Karpas-422 (cell line): ENCODE data around the gene GPR155. TPM values are rescaled to one million over a fixed set of nuclear protein-coding genes. Genes with fewer than 3 reads are reported as not detected.
A peak's percentile ranks its signal among the peaks of the same experiment; 100 is the strongest.
"Not testable (repeated sequence)": the region's sequence is repeated elsewhere in the genome, so short reads cannot be mapped to it uniquely, and the experiment has no call there.

Source experiments
- DNase-seq: peaks from one replicate; pipeline ENCODE4 v3.0.0-alpha.2; 2015
- H2AFZ ChIP-seq: fragments of 200-600 bp; sonication (generic); 2 replicates; pipeline ENCODE4 v1.6.1; 2014; ENCODE audit warnings: antibody characterized with exemption, low read length, mixed read lengths
- H3K27ac ChIP-seq: fragments of 200-600 bp; sonication (generic); 2 replicates; pipeline ENCODE4 v1.5.1; 2014; ENCODE audit warnings: mild to moderate bottlenecking, low read length, moderate library complexity
- H3K27me3 ChIP-seq: fragments of 200-600 bp; sonication (generic); 2 replicates; pipeline ENCODE4 v1.6.1; 2014; ENCODE audit warnings: low read length, mixed read lengths
- H3K36me3 ChIP-seq: fragments of 200-600 bp; sonication (generic); 2 replicates; pipeline ENCODE4 v1.6.1; 2014; ENCODE audit warnings: low read length, mixed read lengths; ENCODE audit not compliant: insufficient read depth
- H3K4me1 ChIP-seq: fragments of 200-600 bp; sonication (generic); 2 replicates; pipeline ENCODE4 v1.6.1; 2014; ENCODE audit warnings: mild to moderate bottlenecking, low read length, mixed read lengths
- H3K4me2 ChIP-seq: fragments of 200-600 bp; sonication (generic); 2 replicates; pipeline ENCODE4 v1.6.1; 2014; ENCODE audit warnings: low read length, low read depth, mild to moderate bottlenecking; ENCODE audit not compliant: poor library complexity, severe bottlenecking
- H3K4me3 ChIP-seq: fragments of 200-600 bp; sonication (generic); 2 replicates; pipeline ENCODE4 v1.5.1; 2014; ENCODE audit warnings: mild to moderate bottlenecking, antibody characterized with exemption, low read length, mixed read lengths
- H3K79me2 ChIP-seq: fragments of 200-600 bp; sonication (generic); 2 replicates; pipeline ENCODE4 v1.6.1; 2014; ENCODE audit warnings: mild to moderate bottlenecking, low read length, mixed read lengths
- H3K9ac ChIP-seq: fragments of 200-600 bp; sonication (generic); 2 replicates; pipeline ENCODE4 v1.6.0; 2014; ENCODE audit warnings: low read length
- H3K9me2 ChIP-seq: fragments of 200-600 bp; sonication (generic), shearing (Covaris generic); replicated peaks from 2 replicates; pipeline ENCODE4 v1.6.0; 2014; ENCODE audit warnings: mild to moderate bottlenecking, low read length, moderate library complexity; ENCODE audit not compliant: insufficient read depth
- H3K9me3 ChIP-seq: fragments of 300-700, 200-600 bp; sonication (generic); 2 replicates; pipeline ENCODE4 v1.6.1; 2014; ENCODE audit warnings: low read length, mixed read lengths
- H4K20me1 ChIP-seq: fragments of 200-600 bp; sonication (generic); 2 replicates; pipeline ENCODE4 v1.6.1; 2014; ENCODE audit warnings: mild to moderate bottlenecking, antibody characterized with exemption, low read length, low read depth; ENCODE audit not compliant: insufficient read depth
- total RNA-seq: library from RNA; depleted of rRNA; stranded (reverse); fragments of >200 nt; shearing (Covaris generic); gene quantifications from 2 replicates; pipeline ENCODE4 v1.2.3, GENCODE V29; 2014; ENCODE audit warnings: low replicate concordance

GPR155 gene
- total RNA-seq, 1 experiment from 2014 or later, result 1.0 TPM

GRCh38 chr2:174403628-174404027 lies 83.2 kb downstream of the GPR155 start:
- no peaks in the 10 kb centered on the region for H3K27me3 ChIP-seq
- H3K4me3 ChIP-seq, result no peak overlapping the region
- H3K4me1 ChIP-seq, result peaks cover 2% of the 10 kb centered on the region
- H4K20me1 ChIP-seq, result no peaks in the 10 kb centered on the region
- peaks cover 18% of the 10 kb centered on the region for H3K36me3 ChIP-seq
- no peak overlapping the region for H3K9ac ChIP-seq
- no peak overlapping the region for H3K27ac ChIP-seq
- H3K4me2 ChIP-seq, result no peak overlapping the region
- no peaks in the 10 kb centered on the region for H3K9me3 ChIP-seq
- H3K9me2 ChIP-seq, result no peaks in the 10 kb centered on the region
- H2AFZ ChIP-seq, result no peak overlapping the region
- H3K79me2 ChIP-seq, result no peaks in the 10 kb centered on the region
- DNase-seq, result no peak

- Histone ChIP-seq H3K27ac (no peak overlapping the region), H3K27me3 (no peaks in the 10 kb centered on the region), H4K20me1 (no peaks in the 10 kb centered on the region), H3K9me3 (no peaks in the 10 kb centered on the region), H3K4me3 (no peak overlapping the region), H2AFZ (no peak overlapping the region), H3K79me2 (peaks cover 17% of the 10 kb centered on the region), H3K4me2 (no peak overlapping the region), H3K36me3 (peaks cover 18% of the 10 kb centered on the region), H3K9ac (no peak overlapping the region), H3K4me1 (peaks cover 21% of the 10 kb centered on the region), H3K9me2 (no peaks in the 10 kb centered on the region)
- DNase-seq, result no peak
Measured at GRCh38 chr2:174400853-174401252, 86.0 kb downstream of the GPR155 start.

GRCh38 chr2:174399171-174399570 lies 87.7 kb downstream of the GPR155 start:
- Histone ChIP-seq H3K4me1 (peaks cover 27% of the 10 kb centered on the region), H3K27ac (0 out of 2 replicates have a peak overlapping the region, but pooled peaks have one; percentile 10), H3K4me2 (peak overlapping the region; percentile 4), H3K4me3 (no peak overlapping the region), H4K20me1 (no peaks in the 10 kb centered on the region), H3K9me3 (no peaks in the 10 kb centered on the region), H3K36me3 (peaks cover 18% of the 10 kb centered on the region), H3K27me3 (no peaks in the 10 kb centered on the region), H3K79me2 (peaks cover 33% of the 10 kb centered on the region), H3K9ac (no peak overlapping the region), H3K9me2 (no peaks in the 10 kb centered on the region), H2AFZ (0 out of 2 replicates have a peak overlapping the region, but pooled peaks have one; percentile 22)
- DNase-seq, result no peak

DNA sequence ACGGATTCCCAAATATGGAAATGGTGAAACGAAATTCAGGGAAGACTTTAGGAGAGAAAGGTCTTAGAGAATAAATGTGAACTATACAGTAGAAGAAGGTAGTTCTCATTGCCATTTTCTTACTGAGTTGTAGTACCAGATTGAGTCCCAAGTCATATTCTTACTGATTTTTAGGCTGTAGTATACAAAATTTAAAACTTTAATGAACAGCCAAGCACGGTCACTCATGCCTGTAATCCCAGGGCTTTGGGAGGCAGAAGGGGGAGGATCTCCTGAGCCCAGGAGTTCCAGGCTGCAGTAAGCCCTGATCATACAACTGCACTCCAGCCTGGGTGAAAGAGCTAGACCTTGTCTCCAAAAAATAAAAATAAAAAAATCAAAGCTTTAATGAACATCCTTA lies 89.1 kb downstream of the GPR155 start:
- Histone ChIP-seq H3K4me2 (peak overlapping the region; percentile 81), H3K4me3 (no peak overlapping the region), H3K9me2 (no peaks in the 10 kb centered on the region), H3K4me1 (peaks cover 41% of the 10 kb centered on the region), H3K36me3 (peaks cover 11% of the 10 kb centered on the region; the same call in 1 of the 2 replicates), H3K79me2 (peaks cover 47% of the 10 kb centered on the region), H3K27ac (no peak overlapping the region), H4K20me1 (no peaks in the 10 kb centered on the region), H2AFZ (no peak overlapping the region), H3K27me3 (no peaks in the 10 kb centered on the region), H3K9me3 (no peaks in the 10 kb centered on the region), H3K9ac (no peak overlapping the region)
- DNase-seq, result no peak

GRCh38 chr2:174395969-174396630 lies 90.7 kb downstream of the GPR155 start:
- Histone ChIP-seq H3K4me1 (peaks cover 42% of the 10 kb centered on the region), H3K9ac (peak overlapping the region; percentile 75), H2AFZ (peak overlapping the region; percentile 25; the same call in 1 of the 2 replicates), H3K4me2 (peak overlapping the region; percentile 81), H3K79me2 (peaks cover 64% of the 10 kb centered on the region), H3K27me3 (no peaks in the 10 kb centered on the region), H3K9me3 (no peaks in the 10 kb centered on the region), H3K36me3 (peaks cover 16% of the 10 kb centered on the region; the same call in 1 of the 2 replicates), H3K4me3 (peak overlapping the region; percentile 84), H3K9me2 (no peaks in the 10 kb centered on the region), H4K20me1 (no peaks in the 10 kb centered on the region), H3K27ac (peak overlapping the region; percentile 48)
- peak; percentile 49 for DNase-seq

GRCh38 chr2:174395284-174395968 lies 91.4 kb downstream of the GPR155 start, which contains the start of gene SCRN3:
SCRN3 (plus strand) TSS chr2:174395730; CDS start chr2:174398284, 2,554 bp downstream.
- H3K9ac ChIP-seq, result peak within 1 kb of the TSS; percentile 75
- peaks cover 20% of the 10 kb centered on the region; the same call in 1 of the 2 replicates for H3K36me3 ChIP-seq
- H2AFZ ChIP-seq, result peak within 1 kb of the TSS; percentile 25; the same call in 1 of the 2 replicates
- peak; percentile 94 for DNase-seq
- peak within 1 kb of the TSS; percentile 81 for H3K4me2 ChIP-seq
- H4K20me1 ChIP-seq, result no peaks in the 10 kb centered on the region
- peaks cover 42% of the 10 kb centered on the region for H3K4me1 ChIP-seq
- H3K9me2 ChIP-seq, result no peaks in the 10 kb centered on the region
- peak within 1 kb of the TSS; percentile 48 for H3K27ac ChIP-seq
- H3K9me3 ChIP-seq, result no peaks in the 10 kb centered on the region
- no peaks in the 10 kb centered on the region for H3K27me3 ChIP-seq
- peak within 1 kb of the TSS; percentile 84 for H3K4me3 ChIP-seq
- H3K79me2 ChIP-seq, result peaks cover 71% of the 10 kb centered on the region

DNA sequence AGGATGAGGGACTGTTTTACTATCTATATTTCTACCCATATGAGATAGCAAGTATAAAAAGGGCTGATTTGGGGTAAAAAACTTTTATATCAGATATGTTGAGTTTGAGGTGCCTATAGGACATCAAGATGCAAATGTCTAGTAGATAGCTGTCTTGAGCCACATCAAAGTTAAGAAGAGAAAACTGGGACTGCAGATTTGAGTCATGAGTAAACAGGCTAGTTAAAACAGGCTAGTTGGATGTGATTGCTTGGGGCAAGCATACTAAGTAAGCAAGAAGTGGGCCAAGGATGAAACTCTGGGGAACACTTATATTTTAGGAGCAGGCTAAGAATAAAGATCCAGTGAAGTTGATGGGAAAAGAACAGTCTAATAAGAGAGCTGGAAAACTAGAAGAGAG lies 94.1 kb downstream of the GPR155 start:
- Histone ChIP-seq H3K4me1 (peaks cover 37% of the 10 kb centered on the region), H3K9me2 (no peaks in the 10 kb centered on the region), H3K27me3 (no peaks in the 10 kb centered on the region), H3K4me3 (no peak overlapping the region), H3K27ac (no peak overlapping the region), H3K79me2 (peaks cover 91% of the 10 kb centered on the region), H3K9ac (no peak overlapping the region), H4K20me1 (no peaks in the 10 kb centered on the region), H3K4me2 (peak overlapping the region; percentile 81), H3K36me3 (peaks cover 28% of the 10 kb centered on the region; the same call in 1 of the 2 replicates), H3K9me3 (no peaks in the 10 kb centered on the region), H2AFZ (no peak overlapping the region)
- no peak for DNase-seq

DNA sequence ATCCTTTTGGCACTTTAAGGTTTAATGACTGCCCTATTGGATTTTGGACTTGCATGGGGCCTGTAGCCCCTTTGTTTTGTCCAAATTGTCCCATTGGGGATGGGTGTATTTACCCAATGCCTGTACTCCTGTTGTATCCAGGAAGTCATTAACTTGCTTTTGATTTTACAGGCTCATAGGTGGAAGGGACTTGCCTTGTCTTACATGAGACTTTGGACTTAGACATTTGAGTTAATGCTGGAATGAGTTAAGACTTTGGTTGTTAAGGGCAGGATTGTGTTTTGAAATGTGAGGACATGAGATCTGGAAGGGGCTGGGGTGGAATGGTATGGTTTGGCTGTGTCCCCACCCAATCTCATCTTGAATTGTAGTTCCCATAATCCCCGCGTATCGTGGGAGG lies 96.5 kb downstream of the GPR155 start:
- H3K4me1 ChIP-seq, result peaks cover 21% of the 10 kb centered on the region
- H3K27me3 ChIP-seq, H3K9me3 ChIP-seq, H2AFZ ChIP-seq, H4K20me1 ChIP-seq, H3K9ac ChIP-seq, DNase-seq, H3K4me3 ChIP-seq, H3K4me2 ChIP-seq, H3K9me2 ChIP-seq, H3K27ac ChIP-seq: not testable (repeated sequence)
- peaks cover 84% of the 10 kb centered on the region for H3K79me2 ChIP-seq
- H3K36me3 ChIP-seq, result peaks cover 41% of the 10 kb centered on the region
